Mucosa of descending colon (tissue), 3 donors: ENCODE data around the gene OR2G3. TPM values are rescaled to one million over a fixed set of nuclear protein-coding genes. Genes with fewer than 3 reads are reported as not detected.

ENCODE experiments used
- ATAC-seq: fragments of 200-7000 bp; cut with Tn5 transposase; one replicate; pipeline ENCODE4 v1.9.1; 2020; ENCODE audit warnings: mild to moderate bottlenecking, moderate library complexity
- DNase-seq, 3 donors: peaks; one replicate each; pipeline ENCODE4 v3.0.0-alpha.2; 2020
- H3K36me3 ChIP-seq: fragments of 200-600 bp; one replicate; pipeline ENCODE4 v1.8.0; 2021; ENCODE audit warnings: low read depth, mild to moderate bottlenecking
- H3K4me1 ChIP-seq: fragments of 200-600 bp; one replicate; pipeline ENCODE4 v1.8.0; 2021; ENCODE audit warnings: low read depth, mild to moderate bottlenecking
- H3K4me3 ChIP-seq: fragments of 200-600 bp; one replicate; pipeline ENCODE4 v1.8.0; 2021; ENCODE audit warnings: mild to moderate bottlenecking
- H3K9me3 ChIP-seq: fragments of 200-600 bp; one replicate; pipeline ENCODE4 v1.8.0; 2021; ENCODE audit warnings: mild to moderate bottlenecking
- CTCF ChIP-seq: fragments of 200-600 bp; IDR thresholded peaks from one replicate; pipeline ENCODE4 v1.8.0; 2022; ENCODE audit warnings: antibody characterized with exemption, mild to moderate bottlenecking
- intact Hi-C, 2 donors: fragments of 100-400 bp; cut with DNase I in 1 of 2; cut with micrococcal nuclease in 1 of 2; formaldehyde crosslinking; loops; one replicate each; pipeline versions ENCODE4 v1.11.0 to v1.11.1; 2022; cut with DNase I, micrococcal nuclease
- long read RNA-seq, 2 donors: library from polyadenylated mRNA; unstranded; transcript quantifications; one replicate each; pipeline ENCODE4 v2.0.0, GENCODE V29; 2019 to 2021
- total RNA-seq, 3 donors: library from RNA; stranded (reverse); fragmentation: NEBNext Ultra II Directional in 2 of 3; extraction: Animal tissue kit (Norgen Biotek cat#: 25700) in 2 of 3; gene quantifications; one replicate each; pipeline versions ENCODE4 v1.2.1 to v1.2.4, GENCODE V29; 2021 to 2023
- donor health status: DM: no; HTN: no; CAD: no; lungs with moderate emphysema.
- donor health status: DM: no; HTN: no; CAD: no.
- donor health status: DM: no; HTN: yes; CAD: no.

OR2G3 gene
- total RNA-seq = not detected
- long read RNA-seq, donor 1 = 0 reads
- long read RNA-seq, donor 2 = 0 reads

DNA sequence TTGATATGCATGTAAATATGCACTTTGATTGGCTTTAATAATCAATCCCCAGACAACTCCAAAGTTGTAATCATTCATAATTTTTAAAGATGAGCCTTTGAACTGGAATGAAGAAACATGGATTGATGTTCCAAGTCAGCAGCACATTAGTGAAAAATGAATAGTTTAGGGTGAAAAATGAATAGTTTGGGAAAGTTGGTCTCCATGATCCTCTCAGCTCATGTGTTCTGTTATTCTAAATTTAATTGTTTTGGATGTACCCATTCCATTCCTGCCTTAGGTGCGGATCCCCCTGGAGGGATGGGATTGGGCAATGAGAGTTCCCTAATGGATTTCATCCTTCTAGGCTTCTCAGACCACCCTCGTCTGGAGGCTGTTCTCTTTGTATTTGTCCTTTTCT is at the start of gene OR2G3:
TSS of gene OR2G3 (plus strand) at position 301 of the 400 bp plus-strand sequence. CDS start at position 301, 0 bp downstream.
- ATAC-seq (no peak), DNase-seq (no peak)
- intact Hi-C loops = no loop called here
- TF ChIP-seq CTCF = no peak
- Histone ChIP-seq H3K9me3 (no peaks in the 10 kb centered on the region), H3K4me3 (no peak within 1 kb of the TSS), H3K36me3 (no peaks in the 10 kb centered on the region), H3K4me1 (no peaks in the 10 kb centered on the region)

DNA sequence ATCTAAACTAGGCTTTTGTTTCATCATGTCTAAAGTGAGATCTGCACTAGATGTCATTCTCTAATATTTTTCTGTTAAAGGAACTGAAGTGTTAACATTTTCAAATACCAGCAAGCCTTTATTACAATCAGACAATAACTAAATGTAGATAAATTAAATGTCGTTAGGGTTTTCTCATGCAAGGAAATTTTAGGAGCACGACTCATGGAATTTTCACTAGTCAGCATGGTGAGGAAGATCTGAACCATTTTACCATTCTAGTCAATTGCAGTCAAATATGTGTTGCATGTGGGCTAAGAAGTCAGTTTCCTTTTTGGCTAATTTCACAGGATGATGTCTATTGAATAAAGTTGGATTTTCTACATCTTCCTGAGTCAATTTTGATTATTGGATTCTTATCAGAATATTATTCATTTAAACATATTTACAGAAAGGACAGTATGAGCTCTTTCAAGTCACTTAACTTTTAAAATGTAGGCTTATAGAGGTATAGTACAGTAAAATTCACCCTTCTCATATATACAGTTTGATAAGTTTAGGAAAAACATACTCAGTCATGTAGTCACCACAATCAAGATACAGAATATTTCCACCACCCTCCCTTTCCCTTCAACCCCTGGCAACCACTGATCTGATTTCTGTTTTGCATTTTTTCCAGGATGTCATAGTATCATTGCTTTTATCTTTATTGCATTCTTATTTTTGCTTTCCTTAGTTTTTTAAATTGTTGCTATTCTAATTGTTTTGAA is 47.3 kb upstream of the OR2G3 start:
- DNase-seq = no peak
- H3K9me3 ChIP-seq = no peaks in the 10 kb centered on the region
- no peak for TF ChIP-seq CTCF
- H3K36me3 ChIP-seq = no peaks in the 10 kb centered on the region
- no peaks in the 10 kb centered on the region for H3K4me1 ChIP-seq
- intact Hi-C loops = no loop called here
- no peak overlapping the region for H3K4me3 ChIP-seq
- no peak for ATAC-seq

DNA sequence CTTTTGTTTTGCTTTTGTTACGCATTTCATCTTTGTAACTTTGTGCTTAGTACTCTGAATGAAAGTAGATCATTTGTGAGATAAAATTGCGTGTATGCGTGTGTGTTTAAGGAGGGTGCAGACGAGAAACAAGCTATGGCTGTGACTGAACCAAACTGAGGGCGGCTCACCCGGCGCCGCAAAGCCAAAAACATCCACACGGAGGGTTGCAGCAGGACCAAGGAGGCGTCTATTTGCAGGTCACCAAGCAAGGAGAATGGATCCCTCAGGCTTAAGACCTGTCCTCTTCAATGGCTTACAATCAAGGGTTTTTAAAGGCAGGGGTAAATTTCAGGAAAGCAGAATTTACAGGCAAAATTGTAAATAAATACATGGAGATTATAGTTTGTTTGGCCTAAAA is 43.7 kb upstream of the OR2G3 start:
- Histone ChIP-seq H3K4me1 (no peaks in the 10 kb centered on the region), H3K36me3 (no peaks in the 10 kb centered on the region), H3K9me3 (no peaks in the 10 kb centered on the region), H3K4me3 (no peak overlapping the region)
- ATAC-seq (no peak), DNase-seq (no peak)
- intact Hi-C loops = no loop called here
- no peak for TF ChIP-seq CTCF

DNA sequence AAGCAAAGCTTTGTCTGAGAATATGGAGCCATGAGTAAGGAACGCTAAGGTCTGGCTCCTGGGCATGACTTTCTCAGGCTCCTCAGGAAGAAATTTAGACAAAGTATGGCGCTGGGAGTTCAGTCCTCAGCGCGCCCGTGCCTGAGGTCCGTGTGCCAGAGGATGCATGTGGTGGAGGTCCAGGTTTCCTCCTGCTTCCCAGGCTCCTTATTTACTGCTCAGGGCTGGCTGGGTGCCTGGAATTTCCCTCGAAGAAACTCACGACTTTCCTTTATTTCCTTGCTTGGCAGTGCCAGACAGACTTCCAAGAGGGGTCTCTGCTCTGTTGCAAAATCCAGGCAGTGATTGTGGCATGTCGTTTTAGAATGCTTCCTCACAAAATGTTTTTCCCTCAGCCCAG is 43.2 kb upstream of the OR2G3 start:
- Histone ChIP-seq H3K36me3 (no peaks in the 10 kb centered on the region), H3K4me3 (no peak overlapping the region), H3K4me1 (no peaks in the 10 kb centered on the region), H3K9me3 (no peaks in the 10 kb centered on the region)
- no peak for DNase-seq
- intact Hi-C loops = no loop called here
- no peak for ATAC-seq
- no peak for TF ChIP-seq CTCF

DNA sequence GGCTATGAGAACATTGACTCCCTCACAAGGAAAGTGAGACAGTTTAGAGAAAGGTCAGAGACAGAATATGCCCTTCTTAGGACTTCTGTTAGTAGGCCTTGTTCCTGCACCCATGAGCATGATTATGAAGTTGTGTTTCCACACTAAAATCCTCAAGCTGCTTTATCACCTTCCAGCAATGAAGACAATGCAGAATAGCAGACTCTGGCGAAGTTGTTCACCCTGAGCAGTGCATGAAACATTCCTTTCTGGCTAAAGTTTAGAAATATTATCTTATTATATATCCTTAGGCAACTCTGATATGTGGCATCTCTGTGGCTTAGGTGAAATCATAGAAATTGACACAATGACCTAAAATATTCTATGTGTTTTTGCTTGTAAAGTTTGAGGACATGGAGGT is 31.1 kb upstream of the OR2G3 start:
- intact Hi-C loops = no loop called here
- Histone ChIP-seq H3K4me3 (no peak overlapping the region), H3K36me3 (no peaks in the 10 kb centered on the region), H3K4me1 (no peaks in the 10 kb centered on the region), H3K9me3 (no peaks in the 10 kb centered on the region)
- DNase-seq (no peak), ATAC-seq (no peak)
- no peak for TF ChIP-seq CTCF
